ENCODE data around the gene CHRNB2. TPM values are rescaled to one million over a fixed set of nuclear protein-coding genes. Genes with fewer than 3 reads are reported as not detected.

CHRNB2 gene
- total and polyA plus RNA-seq, 11 donors: 0.03 to 0.14 (median 0.05) TPM; not detected in 7

DNA sequence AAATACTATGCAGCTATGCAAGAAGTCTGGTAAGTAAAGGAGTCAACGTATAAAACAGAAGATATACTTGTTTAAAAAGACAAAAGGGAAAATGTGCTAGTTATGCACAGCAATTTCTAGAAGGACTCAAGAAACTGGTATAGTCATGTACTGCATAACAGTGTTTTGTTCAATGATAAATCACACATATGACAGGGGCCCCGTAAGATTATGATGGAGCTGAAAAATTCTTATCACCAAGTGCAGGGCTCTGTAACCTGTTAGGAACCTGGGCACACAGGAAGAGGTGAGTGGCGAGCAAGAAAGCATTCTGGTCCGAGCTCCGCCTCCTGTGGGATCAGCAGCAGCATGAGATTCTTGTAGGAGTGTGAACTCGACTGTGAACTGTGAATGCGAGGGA, 27.2 kb downstream of the CHRNB2 start:
- ATAC-seq: no peak
- Histone ChIP-seq H3K27ac (no peak overlapping the region), H3K4me3 (no peak overlapping the region), H3K9me3 (no peaks in the 10 kb centered on the region), H3K27me3 (no peaks in the 10 kb centered on the region), H3K4me1 (peaks cover 4 to 19% (median 13%) of the 10 kb centered on the region in 12 donors), H3K36me3 (peaks cover 0 to 100% (median 97%) of the 10 kb centered on the region in 9 donors)
- 82 to 90% (median 85%) methylated on average over 7 of the region's 7 CpGs for WGBS, 4 donors
- TF ChIP-seq POLR2A (IDR thresholded peaks at IDR 0.05): no peak
- TF ChIP-seq, protein P1, sequence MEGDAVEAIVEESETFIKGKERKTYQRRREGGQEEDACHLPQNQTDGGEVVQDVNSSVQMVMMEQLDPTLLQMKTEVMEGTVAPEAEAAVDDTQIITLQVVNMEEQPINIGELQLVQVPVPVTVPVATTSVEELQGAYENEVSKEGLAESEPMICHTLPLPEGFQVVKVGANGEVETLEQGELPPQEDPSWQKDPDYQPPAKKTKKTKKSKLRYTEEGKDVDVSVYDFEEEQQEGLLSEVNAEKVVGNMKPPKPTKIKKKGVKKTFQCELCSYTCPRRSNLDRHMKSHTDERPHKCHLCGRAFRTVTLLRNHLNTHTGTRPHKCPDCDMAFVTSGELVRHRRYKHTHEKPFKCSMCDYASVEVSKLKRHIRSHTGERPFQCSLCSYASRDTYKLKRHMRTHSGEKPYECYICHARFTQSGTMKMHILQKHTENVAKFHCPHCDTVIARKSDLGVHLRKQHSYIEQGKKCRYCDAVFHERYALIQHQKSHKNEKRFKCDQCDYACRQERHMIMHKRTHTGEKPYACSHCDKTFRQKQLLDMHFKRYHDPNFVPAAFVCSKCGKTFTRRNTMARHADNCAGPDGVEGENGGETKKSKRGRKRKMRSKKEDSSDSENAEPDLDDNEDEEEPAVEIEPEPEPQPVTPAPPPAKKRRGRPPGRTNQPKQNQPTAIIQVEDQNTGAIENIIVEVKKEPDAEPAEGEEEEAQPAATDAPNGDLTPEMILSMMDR (IDR thresholded peaks at IDR 0.05): no peak
- DNase-seq: no peak
- intact Hi-C loops (cut with DNase I): no loop called here

DNA sequence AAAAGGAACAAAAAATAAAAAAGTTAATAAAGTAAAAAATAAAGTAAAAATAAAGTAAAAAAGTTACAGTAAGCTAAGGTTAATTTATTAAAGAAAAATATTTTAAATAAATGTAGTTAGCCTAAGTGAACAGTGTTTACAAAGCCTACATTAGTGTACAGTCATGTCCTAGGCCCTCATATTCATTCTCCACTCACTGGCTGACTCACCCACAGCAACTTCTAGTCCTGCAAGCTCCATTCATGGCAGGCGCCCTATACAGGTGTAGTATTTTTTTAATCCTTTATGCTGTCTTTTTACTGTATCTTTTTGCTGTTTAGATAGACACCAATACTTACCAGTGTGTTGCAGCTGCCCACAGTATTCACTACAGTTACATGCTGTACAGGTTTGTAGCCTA, 28.0 kb downstream of the CHRNB2 start:
- peaks cover 0 to 100% (median 97%) of the 10 kb centered on the region in 9 donors for H3K36me3 ChIP-seq
- no peaks in the 10 kb centered on the region for H3K9me3 ChIP-seq
- no peak overlapping the region for H3K27ac ChIP-seq
- ATAC-seq (no peak), DNase-seq (no peak)
- no peaks in the 10 kb centered on the region for H3K27me3 ChIP-seq
- H3K4me3 ChIP-seq: no peak overlapping the region
- 85 to 100% (median 89%) methylated on average over 1 of the region's 1 CpG for WGBS, 4 donors
- peaks cover 4 to 27% (median 20%) of the 10 kb centered on the region in 12 donors for H3K4me1 ChIP-seq
- no peak for TF ChIP-seq POLR2A (IDR thresholded peaks at IDR 0.05)
- TF ChIP-seq, protein P1 (IDR thresholded peaks at IDR 0.05): no peak
- intact Hi-C loops (cut with DNase I): no loop called here

DNA sequence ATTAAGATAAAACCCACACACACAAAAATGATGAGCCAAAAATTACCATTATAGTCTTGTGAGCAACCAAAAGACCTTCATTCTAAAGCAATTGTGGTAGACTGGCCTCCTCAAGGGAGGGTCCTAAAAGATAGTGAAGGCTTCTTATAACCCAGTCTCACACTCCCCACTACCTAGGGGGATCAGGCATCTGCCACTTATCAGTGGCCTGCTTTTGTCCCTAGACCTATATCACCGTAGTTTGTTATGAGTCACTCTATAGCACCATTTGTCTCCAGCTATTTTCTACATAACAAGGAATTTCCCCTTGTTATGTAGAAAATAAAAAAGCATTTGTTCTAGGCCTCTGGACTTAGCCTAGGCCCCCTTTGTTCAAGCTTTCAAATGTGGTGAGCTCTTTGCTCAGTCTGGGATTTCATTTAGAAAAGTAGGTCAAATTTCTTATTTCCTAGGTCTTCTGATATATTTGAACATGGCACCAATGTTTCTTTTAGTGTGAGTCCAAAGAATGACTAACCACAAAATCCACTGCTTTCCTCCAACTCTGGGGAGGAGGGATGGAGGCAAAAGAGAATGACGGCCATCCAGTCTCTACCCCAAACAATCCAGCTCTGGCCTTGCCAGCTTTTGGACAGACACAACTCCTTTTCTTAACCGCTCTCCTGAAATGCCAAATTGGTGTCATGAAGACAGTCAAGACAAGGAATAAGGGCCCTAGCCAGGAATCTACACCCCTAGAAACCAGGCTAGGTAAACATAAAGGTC, 31.5 kb downstream of the CHRNB2 start:
- no peak overlapping the region for H3K4me3 ChIP-seq
- intact Hi-C loops (cut with DNase I): no loop called here
- H3K4me1 ChIP-seq: peaks cover 4 to 58% (median 50%) of the 10 kb centered on the region in 12 donors
- no peak for DNase-seq
- H3K9me3 ChIP-seq: no peaks in the 10 kb centered on the region
- H3K36me3 ChIP-seq: peaks cover 0 to 98% (median 82%) of the 10 kb centered on the region in 9 donors
- H3K27me3 ChIP-seq: no peaks in the 10 kb centered on the region
- H3K27ac ChIP-seq: peak overlapping the region in 11 of 12 donors; percentile 41 to 81 (median 64)
- ATAC-seq: peak in 2 of 4 donors; percentile 6 to 13
- 44 to 62% (median 56%) methylated on average over 3 of the region's 3 CpGs for WGBS, 4 donors
- TF ChIP-seq, protein P1 (IDR thresholded peaks at IDR 0.05): no peak
- TF ChIP-seq POLR2A (IDR thresholded peaks at IDR 0.05): no peak

DNA sequence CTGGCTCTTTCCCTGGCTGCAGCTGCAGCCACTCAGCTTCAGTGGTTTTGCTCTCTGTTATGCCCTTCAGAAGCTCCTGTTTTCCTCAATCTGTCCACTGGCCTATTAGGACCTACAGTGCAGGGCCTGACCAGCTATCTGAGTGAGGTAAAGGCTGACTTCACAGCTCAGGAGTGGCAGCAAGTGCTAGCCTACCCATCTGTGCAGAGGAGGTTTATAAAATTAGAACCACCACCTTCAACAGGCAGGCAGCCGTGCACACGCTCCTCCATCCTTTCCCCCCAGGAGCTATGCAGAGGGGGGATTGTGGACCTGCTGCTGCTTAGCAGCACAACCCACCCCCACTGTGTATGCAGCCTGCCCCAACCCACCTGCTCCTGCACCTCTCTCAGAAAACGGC, 32.1 kb downstream of the CHRNB2 start:
- peak in 2 of 5 donors; percentile 41 to 47 for DNase-seq
- ATAC-seq: peak; percentile 85 to 95 (median 92)
- Histone ChIP-seq H3K4me1 (peaks cover 8 to 64% (median 55%) of the 10 kb centered on the region in 12 donors), H3K27me3 (no peaks in the 10 kb centered on the region), H3K4me3 (no peak overlapping the region), H3K36me3 (peaks cover 0 to 96% (median 76%) of the 10 kb centered on the region in 9 donors), H3K27ac (peak overlapping the region in 11 of 12 donors; percentile 41 to 81 (median 64)), H3K9me3 (no peaks in the 10 kb centered on the region)
- WGBS, 4 donors: 25 to 44% (median 32%) methylated on average over 3 of the region's 3 CpGs
- intact Hi-C loops (cut with DNase I): no loop called here
- TF ChIP-seq, protein P1 (IDR thresholded peaks at IDR 0.05): no peak
- TF ChIP-seq POLR2A (IDR thresholded peaks at IDR 0.05): no peak
